Gastrocnemius medialis (tissue), 4 donors: ENCODE data around the gene PPCDC.

Experiments
- CTCF ChIP-seq, 5 experiments: fragments of 450-650 bp in 3 of 5; fragments of 200-600 bp in 2 of 5; sonication (generic) in 2 of 5; IDR thresholded peaks in 4 of 5; conservative IDR thresholded peaks in 1 of 5; 1 replicate in 4 of 5; 2 replicates in 1 of 5; pipeline ENCODE4 v1.5.1; 2016 to 2019; ENCODE audit warnings: antibody characterized with exemption in 5 of 5, mild to moderate bottlenecking in 3 of 5, moderate library complexity in 3 of 5
- POLR2A ChIP-seq, 2 donors: fragments of 450-650 bp; IDR thresholded peaks; one replicate each; pipeline ENCODE4 v1.6.1; 2017; ENCODE audit warnings: antibody characterized with exemption in 2 of 2, mild to moderate bottlenecking in 2 of 2, moderate library complexity in 2 of 2

GRCh38 chr15:74977599-74977998 lies 45.8 kb upstream of the PPCDC start:
- TF ChIP-seq CTCF (IDR thresholded peaks at IDR 0.05 in 4 of 5, conservative IDR thresholded peaks at IDR 0.05 in 1 of 5) (no peak), POLR2A (IDR thresholded peaks at IDR 0.05) (no peak)
